Neural progenitor cell (in vitro differentiated cells): ENCODE data around the gene TMCC3. TPM values are rescaled to one million over a fixed set of nuclear protein-coding genes. Genes with fewer than 3 reads are reported as not detected.

Source experiments
- DNase-seq: peaks from one replicate; pipeline ENCODE4 v3.0.0-alpha.2; 2016; ENCODE audit warnings: low spot score
- H2AFZ ChIP-seq: fragments of 200-600 bp; sonication (generic); replicated peaks from 2 replicates; pipeline ENCODE4 v1.6.1; 2016; ENCODE audit warnings: antibody characterized with exemption
- H3F3A ChIP-seq: fragments of 200-600 bp; sonication (generic); 2 replicates; pipeline ENCODE4 v1.6.1; 2016; ENCODE audit warnings: antibody characterized with exemption, low read depth
- H3K27ac ChIP-seq: fragments of 200-600 bp; sonication (generic); 2 replicates; pipeline ENCODE4 v1.5.1; 2016; ENCODE audit warnings: mild to moderate bottlenecking
- H3K27me3 ChIP-seq: fragments of 200-600 bp; sonication (generic); 2 replicates; pipeline ENCODE4 v1.6.1; 2016; ENCODE audit warnings: mild to moderate bottlenecking, moderate library complexity
- H3K36me3 ChIP-seq: fragments of 200-600 bp; sonication (generic); 2 replicates; pipeline ENCODE4 v1.5.1; 2016
- H3K4me1 ChIP-seq: fragments of 200-600 bp; sonication (generic); 2 replicates; pipeline ENCODE4 v1.6.1; 2016; ENCODE audit warnings: mixed run types
- H3K4me2 ChIP-seq: fragments of 200-600 bp; sonication (generic); 2 replicates; pipeline ENCODE4 v1.6.1; 2016
- H3K4me3 ChIP-seq: fragments of 200-600 bp; sonication (generic); 2 replicates; pipeline ENCODE4 v1.5.1; 2016
- H3K79me2 ChIP-seq: fragments of 200-600 bp; sonication (generic); 2 replicates; pipeline ENCODE4 v1.6.1; 2016; ENCODE audit warnings: low read depth
- H3K9ac ChIP-seq: fragments of 200-600 bp; sonication (generic); 2 replicates; pipeline ENCODE4 v1.6.1; 2016
- H3K9me3 ChIP-seq: fragments of 200-600 bp; sonication (generic); 2 replicates; pipeline ENCODE4 v1.5.1; 2016; ENCODE audit warnings: low read depth
- H4K20me1 ChIP-seq: fragments of 200-600 bp; sonication (generic); 2 replicates; pipeline ENCODE4 v1.6.1; 2016; ENCODE audit warnings: low read depth
- H3K27ac Mint-ChIP-seq: 3 replicates; pipeline ENCODE4 v1.8.0; 2021; ENCODE audit warnings: mixed read lengths
- H3K27me3 Mint-ChIP-seq: 2 replicates; pipeline ENCODE4 v1.8.0; 2022; ENCODE audit warnings: low read depth, mild to moderate bottlenecking, inconsistent platforms, moderate library complexity, mixed read lengths; ENCODE audit not compliant: insufficient read depth
- H3K36me3 Mint-ChIP-seq: 3 replicates; pipeline ENCODE4 v1.8.0; 2021; ENCODE audit warnings: mixed read lengths
- H3K4me1 Mint-ChIP-seq: 3 replicates; pipeline ENCODE4 v1.8.0; 2021; ENCODE audit warnings: mixed read lengths
- H3K4me3 Mint-ChIP-seq: 3 replicates; pipeline ENCODE4 v1.8.0; 2021; ENCODE audit warnings: mild to moderate bottlenecking, moderate library complexity, mixed read lengths
- H3K9me3 Mint-ChIP-seq: 3 replicates; pipeline ENCODE4 v1.8.0; 2020; ENCODE audit warnings: mixed read lengths
- CTCF ChIP-seq: fragments of 200-600 bp; sonication (generic); IDR thresholded peaks from 2 replicates; pipeline ENCODE4 v1.5.1; 2017; ENCODE audit warnings: antibody characterized with exemption, mild to moderate bottlenecking
- EZH2 ChIP-seq: fragments of 200-600 bp; sonication (generic); IDR thresholded peaks from 2 replicates; pipeline ENCODE4 v1.6.1; 2017; ENCODE audit warnings: antibody characterized with exemption, mild to moderate bottlenecking, moderate library complexity
- EZH2phosphoT487 ChIP-seq: fragments of 200-600 bp; sonication (generic); IDR thresholded peaks from 2 replicates; pipeline ENCODE4 v1.6.1; 2017; ENCODE audit warnings: antibody characterized with exemption
- total RNA-seq: library from RNA; depleted of rRNA; stranded (reverse); fragments of >200 nt; gene quantifications from 2 replicates; pipeline ENCODE4 v1.2.3, GENCODE V29; 2015; ENCODE audit warnings: low replicate concordance

TMCC3 gene
- total RNA-seq, 1 donor from 2014 or later = 9.5 TPM

DNA sequence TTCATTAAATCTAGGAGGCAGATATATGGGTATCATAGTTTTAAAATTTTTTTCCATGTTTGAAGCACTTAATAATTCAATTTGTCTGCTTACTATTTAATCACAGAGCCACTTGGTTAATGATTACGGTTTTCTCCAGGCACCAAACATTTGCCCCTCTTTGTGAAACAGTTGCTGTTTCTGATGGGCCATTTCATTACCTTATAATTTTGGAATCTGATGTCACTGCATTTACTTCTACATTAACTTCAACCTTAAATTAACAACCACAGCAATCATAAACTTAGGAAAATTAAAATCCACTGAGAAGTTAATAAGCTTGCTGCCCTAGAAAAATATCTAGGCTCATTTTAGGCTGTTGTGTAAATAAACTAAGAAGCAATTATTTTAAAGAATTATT, 17.0 kb downstream of the TMCC3 start:
- H3K36me3 ChIP-seq = no peaks in the 10 kb centered on the region
- no peak overlapping the region for H2AFZ ChIP-seq
- no peaks in the 10 kb centered on the region for H3F3A ChIP-seq
- no peak overlapping the region for H3K9ac ChIP-seq
- no peak for TF ChIP-seq EZH2phosphoT487
- no peak for TF ChIP-seq EZH2
- no peak for TF ChIP-seq CTCF
- H4K20me1 ChIP-seq = no peaks in the 10 kb centered on the region
- Mint-ChIP-seq H3K27ac (no peak overlapping the region), H3K4me3 (no peak overlapping the region), H3K36me3 (no peaks in the 10 kb centered on the region), H3K4me1 (no peaks in the 10 kb centered on the region), H3K9me3 (no peaks in the 10 kb centered on the region), H3K27me3 (no peaks in the 10 kb centered on the region)
- no peaks in the 10 kb centered on the region for H3K79me2 ChIP-seq
- no peaks in the 10 kb centered on the region for H3K9me3 ChIP-seq
- DNase-seq = no peak
- no peaks in the 10 kb centered on the region for H3K27me3 ChIP-seq
- no peak overlapping the region for H3K27ac ChIP-seq
- peaks cover 6% of the 10 kb centered on the region for H3K4me1 ChIP-seq
- H3K4me2 ChIP-seq = no peak overlapping the region
- no peak overlapping the region for H3K4me3 ChIP-seq

- no peak overlapping the region for H3K4me2 ChIP-seq
- Mint-ChIP-seq H3K27me3 (no peaks in the 10 kb centered on the region), H3K36me3 (no peaks in the 10 kb centered on the region), H3K27ac (no peak overlapping the region), H3K9me3 (peaks cover 11% of the 10 kb centered on the region), H3K4me3 (no peak overlapping the region), H3K4me1 (no peaks in the 10 kb centered on the region)
- H3K9me3 ChIP-seq = no peaks in the 10 kb centered on the region
- H3F3A ChIP-seq = no peaks in the 10 kb centered on the region
- DNase-seq = no peak
- no peak overlapping the region for H2AFZ ChIP-seq
- H3K27me3 ChIP-seq = no peaks in the 10 kb centered on the region
- H3K9ac ChIP-seq = no peak overlapping the region
- H3K36me3 ChIP-seq = no peaks in the 10 kb centered on the region
- H3K4me1 ChIP-seq = peaks cover 6% of the 10 kb centered on the region
- TF ChIP-seq CTCF (no peak), EZH2 (no peak), EZH2phosphoT487 (no peak)
- H4K20me1 ChIP-seq = no peaks in the 10 kb centered on the region
- no peak overlapping the region for H3K27ac ChIP-seq
- no peaks in the 10 kb centered on the region for H3K79me2 ChIP-seq
- no peak overlapping the region for H3K4me3 ChIP-seq
These were observed 19.3 kb downstream of the TMCC3 start for GRCh38 chr12:94631058-94631457.

DNA sequence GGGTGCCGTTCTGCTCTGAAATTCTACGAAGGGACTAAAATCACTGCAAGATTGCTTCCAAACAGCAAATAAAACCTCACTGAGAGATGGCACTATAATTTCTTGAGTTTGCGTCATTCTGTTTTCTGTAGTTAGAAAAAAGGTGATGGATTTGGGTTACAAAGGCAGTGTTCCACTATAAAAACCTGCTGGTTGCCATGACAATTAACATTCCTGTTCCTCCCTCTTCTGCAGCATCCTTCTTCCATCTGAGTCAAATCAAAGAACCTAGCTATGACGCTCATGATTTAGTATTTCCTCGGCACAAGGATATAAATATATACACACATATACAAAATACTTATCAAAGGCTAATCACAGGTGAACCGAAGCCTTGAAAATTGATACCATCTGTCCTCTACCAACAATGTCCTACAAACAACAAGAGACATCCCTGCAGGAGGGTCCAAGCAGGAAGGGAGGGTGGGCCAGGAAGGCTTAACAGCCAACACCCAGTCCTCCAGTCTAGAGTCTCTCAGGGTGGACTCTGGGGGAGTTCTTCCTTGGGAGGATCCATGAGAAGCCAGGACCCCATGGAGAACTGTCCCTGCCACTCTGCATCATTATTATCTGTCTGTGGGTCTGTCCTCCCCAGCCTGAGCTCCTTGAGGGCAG, 21.4 kb downstream of the TMCC3 start:
- Histone ChIP-seq H3K36me3 (no peaks in the 10 kb centered on the region), H3F3A (no peaks in the 10 kb centered on the region), H3K27me3 (no peaks in the 10 kb centered on the region), H3K27ac (no peak overlapping the region), H3K4me1 (no peaks in the 10 kb centered on the region), H4K20me1 (no peaks in the 10 kb centered on the region), H3K4me3 (no peak overlapping the region), H3K9ac (no peak overlapping the region), H2AFZ (no peak overlapping the region), H3K4me2 (no peak overlapping the region), H3K9me3 (no peaks in the 10 kb centered on the region), H3K79me2 (no peaks in the 10 kb centered on the region)
- Mint-ChIP-seq H3K27ac (no peak overlapping the region), H3K9me3 (peaks cover 16% of the 10 kb centered on the region), H3K4me3 (no peak overlapping the region), H3K27me3 (no peaks in the 10 kb centered on the region), H3K36me3 (no peaks in the 10 kb centered on the region), H3K4me1 (no peaks in the 10 kb centered on the region)
- no peak for TF ChIP-seq CTCF
- TF ChIP-seq EZH2 = no peak
- TF ChIP-seq EZH2phosphoT487 = no peak
- DNase-seq = no peak
